Esophagus muscularis mucosa (tissue), 4 donors: ENCODE results near the gene PPP1R12B.
"Not testable (repeated sequence)": the region's sequence is repeated elsewhere in the genome, so short reads cannot be mapped to it uniquely, and the experiment has no call there.

Experiments
- EP300 ChIP-seq: sonication (generic); formaldehyde crosslinking; IDR thresholded peaks from one replicate; pipeline ENCODE4 v1.6.1; 2017; ENCODE audit warnings: antibody characterized with exemption
- POLR2A ChIP-seq: fragments of 450-650 bp; IDR thresholded peaks from one replicate; pipeline ENCODE4 v1.6.1; 2017; ENCODE audit warnings: antibody characterized with exemption, moderate library complexity, mild to moderate bottlenecking, low read depth
- POLR2AphosphoS5 ChIP-seq, 2 donors: sonication (generic); formaldehyde crosslinking; IDR thresholded peaks; one replicate each; pipeline ENCODE4 v1.6.1; 2017; ENCODE audit warnings: antibody characterized with exemption in 2 of 2
- TF ChIP-seq, protein P1 (sequence below), 3 experiments: fragments of 200-600 bp in 2 of 3; fragments of 450-650 bp in 1 of 3; sonication (generic) in 2 of 3; IDR thresholded peaks; one replicate each; pipeline ENCODE4 v1.5.1; 2017 to 2019; ENCODE audit warnings: antibody characterized with exemption in 3 of 3, mild to moderate bottlenecking in 2 of 3, moderate library complexity in 1 of 3

DNA sequence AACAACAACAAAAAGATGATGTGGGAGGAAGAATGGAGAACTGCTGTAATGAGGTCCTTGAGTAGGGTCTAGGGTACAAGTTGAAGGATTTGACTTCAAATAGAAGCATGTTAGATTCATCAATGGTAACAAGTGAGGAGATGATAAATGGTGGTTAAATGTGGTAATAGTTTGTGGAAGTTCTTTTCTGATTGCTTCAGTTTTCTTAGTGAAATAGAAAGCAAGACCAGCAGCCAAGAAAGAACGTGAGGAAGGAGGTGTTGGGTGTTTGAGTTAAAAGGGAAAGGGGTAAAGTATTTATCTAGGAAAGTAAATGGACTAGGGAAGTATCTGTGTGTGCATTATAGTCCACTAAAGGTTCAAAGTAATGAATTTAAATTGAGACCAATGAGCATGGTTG is 177.6 kb downstream of the PPP1R12B start:
- TF ChIP-seq, protein P1, sequence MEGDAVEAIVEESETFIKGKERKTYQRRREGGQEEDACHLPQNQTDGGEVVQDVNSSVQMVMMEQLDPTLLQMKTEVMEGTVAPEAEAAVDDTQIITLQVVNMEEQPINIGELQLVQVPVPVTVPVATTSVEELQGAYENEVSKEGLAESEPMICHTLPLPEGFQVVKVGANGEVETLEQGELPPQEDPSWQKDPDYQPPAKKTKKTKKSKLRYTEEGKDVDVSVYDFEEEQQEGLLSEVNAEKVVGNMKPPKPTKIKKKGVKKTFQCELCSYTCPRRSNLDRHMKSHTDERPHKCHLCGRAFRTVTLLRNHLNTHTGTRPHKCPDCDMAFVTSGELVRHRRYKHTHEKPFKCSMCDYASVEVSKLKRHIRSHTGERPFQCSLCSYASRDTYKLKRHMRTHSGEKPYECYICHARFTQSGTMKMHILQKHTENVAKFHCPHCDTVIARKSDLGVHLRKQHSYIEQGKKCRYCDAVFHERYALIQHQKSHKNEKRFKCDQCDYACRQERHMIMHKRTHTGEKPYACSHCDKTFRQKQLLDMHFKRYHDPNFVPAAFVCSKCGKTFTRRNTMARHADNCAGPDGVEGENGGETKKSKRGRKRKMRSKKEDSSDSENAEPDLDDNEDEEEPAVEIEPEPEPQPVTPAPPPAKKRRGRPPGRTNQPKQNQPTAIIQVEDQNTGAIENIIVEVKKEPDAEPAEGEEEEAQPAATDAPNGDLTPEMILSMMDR (IDR thresholded peaks at IDR 0.05): not testable (repeated sequence)
- TF ChIP-seq POLR2A; EP300; POLR2AphosphoS5 (IDR thresholded peaks at IDR 0.05): not testable (repeated sequence)
